Measurements from ENCODE around the gene DNAJC1.
A peak's percentile ranks its signal among the peaks of the same experiment; 100 is the strongest.

Gene DNAJC1

GRCh38 chr10:21756707-21757106 is 246.8 kb downstream of the DNAJC1 start:
- DNase-seq: no peak

GRCh38 chr10:21754410-21755011 is 249.0 kb downstream of the DNAJC1 start:
- no peak for DNase-seq

DNA sequence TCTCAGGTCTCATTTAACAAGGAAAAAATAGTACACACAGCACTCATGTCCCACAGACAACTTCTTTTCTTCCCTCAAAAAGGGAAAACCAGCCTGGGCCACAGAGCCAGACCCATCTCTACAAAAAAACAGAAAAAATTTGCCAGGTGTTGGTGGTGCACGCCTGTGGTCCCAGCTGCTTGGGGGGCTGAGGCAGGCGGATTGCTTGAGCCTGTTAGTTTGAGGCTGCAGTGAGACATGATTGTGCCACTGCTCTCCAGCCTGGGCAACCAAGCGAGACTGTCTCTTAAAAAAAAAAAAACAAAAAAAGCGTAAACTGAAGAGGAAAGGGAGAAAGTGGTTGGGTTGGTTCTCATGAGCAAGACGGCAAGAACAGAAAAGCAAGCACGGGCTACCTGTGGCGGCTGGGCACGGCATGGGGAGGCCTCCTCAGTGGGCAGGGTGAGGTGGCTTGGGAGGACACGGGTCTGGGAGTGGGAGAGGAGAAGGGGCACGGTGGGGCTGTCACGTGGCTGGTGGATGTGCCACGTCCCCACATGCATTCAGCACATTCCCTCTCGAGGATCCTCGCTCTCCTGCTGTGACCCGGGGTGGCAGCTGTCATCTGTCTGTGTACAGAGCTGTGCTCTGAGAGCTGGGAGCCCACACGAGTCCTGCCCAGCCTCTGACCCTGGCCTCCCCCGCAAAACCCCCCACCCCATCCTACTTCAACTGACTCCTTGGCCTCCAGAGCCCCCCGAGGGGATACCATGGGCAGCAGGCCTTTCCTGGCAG is 249.8 kb downstream of the DNAJC1 start:
- no peak for DNase-seq

DNA sequence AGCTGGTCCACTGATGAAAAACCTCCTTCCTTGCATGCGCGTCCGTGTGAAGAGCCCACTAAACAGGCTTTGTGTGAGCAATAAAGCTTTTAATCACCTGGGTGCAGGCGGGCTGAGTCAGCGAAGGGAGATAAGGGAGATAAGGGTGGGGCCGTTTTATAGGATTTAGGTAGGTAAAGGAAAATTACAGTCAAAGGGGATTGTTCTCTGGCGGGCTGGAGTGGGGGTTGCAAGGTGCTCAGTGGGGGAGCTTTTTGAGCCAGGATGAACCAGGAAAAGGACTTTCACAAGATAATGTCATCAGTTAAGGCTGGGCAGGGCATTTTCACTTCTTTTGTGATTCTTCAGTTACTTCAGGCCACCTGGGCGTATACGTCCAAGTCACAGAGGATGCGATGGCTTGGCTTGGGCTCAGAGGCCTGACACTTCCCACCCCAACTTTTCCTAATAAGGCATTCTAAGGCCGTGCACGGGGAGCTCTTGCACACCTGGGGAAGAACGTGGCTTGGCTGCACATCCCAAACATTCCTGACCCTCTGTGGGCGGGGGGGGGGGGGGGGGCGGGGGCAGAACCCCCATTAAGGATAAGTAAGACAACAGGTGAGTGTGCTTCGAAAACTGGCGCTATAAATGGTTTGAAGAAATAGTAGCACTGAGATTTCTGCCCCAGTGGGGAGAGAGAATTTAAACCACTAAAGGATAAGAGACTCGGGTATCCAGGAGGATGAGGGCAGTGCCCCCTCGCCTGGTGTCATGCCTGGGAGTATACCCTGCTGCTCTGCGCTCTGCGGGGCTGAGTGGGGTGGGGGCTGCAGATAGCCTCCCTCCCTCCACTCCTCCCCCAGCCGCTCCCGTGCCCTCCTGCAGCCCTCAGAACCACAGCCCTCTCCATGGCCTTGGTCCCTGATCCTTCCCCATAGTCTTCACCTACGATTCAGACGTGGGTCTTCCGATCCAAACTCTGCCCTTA is 251.9 kb downstream of the DNAJC1 start:
- no peak for DNase-seq

DNA sequence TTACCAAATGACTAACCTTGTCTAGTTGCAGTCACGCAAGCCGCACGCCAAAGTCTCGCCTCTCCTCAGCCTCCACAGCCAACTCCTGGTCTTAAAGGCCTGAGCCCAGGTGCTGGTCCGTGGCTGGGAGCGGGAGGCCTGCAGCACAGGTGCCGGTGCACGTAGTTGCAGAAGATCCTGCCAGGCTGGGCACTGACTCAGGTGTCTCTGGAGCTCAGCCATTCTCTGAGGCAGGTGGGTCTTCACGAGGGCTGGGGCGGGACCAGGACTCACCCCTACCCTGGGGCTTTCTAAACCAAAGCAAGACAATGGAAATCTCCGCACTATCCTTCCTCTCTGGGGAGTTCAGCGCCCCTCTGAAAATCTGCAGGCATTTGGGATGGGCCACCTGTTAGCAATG is 253.1 kb downstream of the DNAJC1 start:
- DNase-seq: no peak

DNA sequence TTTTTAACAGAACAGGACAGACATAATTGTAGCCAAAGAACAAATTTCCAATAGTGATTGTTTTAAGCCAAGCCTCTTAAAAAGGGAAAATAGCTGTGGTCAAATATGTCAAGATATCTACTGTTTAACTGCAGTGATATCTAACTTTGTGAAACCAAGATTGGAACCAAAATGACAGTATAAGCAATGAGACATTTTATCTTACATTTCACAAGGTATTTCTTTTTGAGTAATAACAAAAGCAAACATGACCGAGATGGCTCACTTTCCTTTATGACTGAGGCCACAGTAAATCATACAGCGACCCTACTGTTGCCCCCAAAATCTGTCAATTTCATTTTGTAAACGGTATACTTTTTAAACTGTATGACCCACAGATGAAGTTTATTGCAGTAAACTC is 253.7 kb downstream of the DNAJC1 start:
- DNase-seq: no peak

- DNase-seq: no peak
These were observed 255.7 kb downstream of the DNAJC1 start for GRCh38 chr10:21747809-21748208.

DNA sequence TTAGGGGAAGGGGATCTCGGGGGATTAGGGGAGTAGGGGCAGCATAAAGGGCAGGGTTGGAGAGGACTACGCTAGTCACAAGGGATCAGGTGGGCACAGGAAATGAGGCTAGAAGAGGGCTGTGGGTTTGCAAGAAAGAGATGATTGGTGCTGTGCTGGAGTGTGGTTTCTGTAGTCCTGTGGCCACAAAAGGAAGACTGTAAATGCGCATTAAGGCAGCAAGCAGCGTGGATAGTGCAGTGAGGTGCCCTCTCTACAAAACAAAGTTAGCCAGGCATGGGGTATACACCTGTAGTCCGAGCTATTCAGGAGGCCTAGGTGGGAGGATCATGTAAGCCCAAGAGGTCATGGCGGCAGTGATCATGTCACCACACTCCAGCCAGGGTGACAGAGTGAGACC is 257.4 kb downstream of the DNAJC1 start:
- no peak for DNase-seq

DNA sequence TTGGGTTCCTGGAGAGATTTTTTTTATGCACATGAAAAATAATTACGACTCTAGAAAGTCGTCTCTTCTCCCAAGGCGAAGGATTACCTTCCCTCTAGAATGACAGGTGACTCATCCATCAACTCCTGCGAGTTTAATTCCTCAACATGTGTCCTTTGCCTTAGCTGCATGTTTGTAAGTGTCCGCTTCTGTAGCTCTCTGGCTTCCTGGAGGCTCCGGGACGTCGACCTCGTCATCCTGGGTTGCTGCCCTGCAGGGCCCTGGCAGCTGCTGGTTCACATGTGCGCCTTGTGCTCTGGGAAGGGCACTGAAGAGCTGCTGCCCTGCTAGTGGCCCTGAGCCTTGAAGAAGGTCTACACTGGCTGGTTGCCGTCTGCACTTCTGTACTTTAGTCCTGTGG is 259.3 kb downstream of the DNAJC1 start:
- DNase-seq: no peak

DNA sequence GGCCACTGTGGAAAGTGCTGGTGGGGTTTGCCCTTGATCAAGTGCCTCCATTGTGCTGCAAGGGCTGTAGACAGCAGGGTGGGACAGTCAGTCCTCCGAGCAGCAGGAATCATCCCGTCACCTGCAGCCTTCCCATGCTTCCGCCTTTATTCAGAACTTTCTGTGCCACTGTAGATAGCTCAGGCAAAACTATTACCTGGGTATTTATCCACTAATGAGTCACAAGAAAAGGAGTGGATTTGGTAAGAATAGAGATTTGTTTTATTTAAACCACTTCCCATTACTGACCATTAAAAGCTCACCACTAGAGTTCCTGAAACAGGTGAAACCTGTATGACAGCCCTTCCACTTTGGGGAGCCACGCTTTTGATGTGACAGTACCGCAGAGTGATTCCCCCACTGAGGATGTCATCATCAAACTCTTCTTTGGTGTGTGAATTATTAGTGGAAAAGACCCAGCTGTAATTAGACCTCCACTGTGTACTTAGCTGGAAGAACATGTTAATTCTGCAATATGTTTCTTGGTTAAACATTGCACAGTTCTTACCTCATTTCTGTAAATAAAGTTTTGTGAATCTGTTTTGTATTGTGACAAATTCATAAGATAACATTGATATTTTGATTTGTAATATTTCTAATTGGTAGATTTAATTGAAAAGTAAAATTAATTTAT is 260.7 kb downstream of the DNAJC1 start:
- DNase-seq: no peak

DNA sequence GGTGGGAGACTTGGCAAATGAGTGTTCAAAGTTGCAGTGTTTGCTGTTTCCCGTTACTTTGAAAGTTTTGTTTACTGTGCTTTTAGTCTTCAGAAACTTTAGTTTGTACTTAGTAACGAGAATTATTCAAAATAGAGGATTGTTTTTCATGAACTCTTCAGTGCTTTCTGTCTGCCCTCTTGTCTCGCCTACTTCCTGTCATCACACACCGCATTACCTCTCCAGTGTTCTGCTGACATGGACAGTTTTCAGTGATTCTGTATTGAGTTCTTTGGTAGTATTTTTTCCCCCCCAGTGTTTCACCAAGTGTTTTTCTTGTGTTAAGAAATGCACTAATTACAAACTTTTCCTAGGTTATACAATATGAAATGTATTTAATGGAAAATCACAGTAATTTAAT is 262.5 kb downstream of the DNAJC1 start:
- no peak for DNase-seq

- no peak for DNase-seq
These were observed 266.4 kb downstream of the DNAJC1 start for GRCh38 chr10:21737106-21737505.

DNA sequence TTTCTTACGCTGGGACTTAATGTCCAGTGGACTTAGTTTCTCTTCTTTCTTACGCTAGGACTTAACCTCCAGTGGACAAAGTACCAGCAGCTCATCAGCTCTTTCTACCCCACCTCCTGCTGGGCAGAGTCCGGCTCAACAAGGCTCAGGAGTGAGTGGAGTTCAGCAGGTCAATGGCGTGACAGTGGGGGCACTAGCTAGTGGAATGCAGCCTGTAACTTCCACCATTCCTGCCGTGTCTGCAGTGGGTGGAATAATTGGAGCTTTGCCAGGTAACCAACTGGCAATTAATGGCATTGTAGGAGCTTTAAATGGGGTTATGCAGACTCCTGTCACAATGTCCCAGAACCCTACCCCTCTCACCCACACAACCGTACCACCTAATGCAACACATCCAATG is 269.8 kb downstream of the DNAJC1 start:
- DNase-seq: no peak

DNA sequence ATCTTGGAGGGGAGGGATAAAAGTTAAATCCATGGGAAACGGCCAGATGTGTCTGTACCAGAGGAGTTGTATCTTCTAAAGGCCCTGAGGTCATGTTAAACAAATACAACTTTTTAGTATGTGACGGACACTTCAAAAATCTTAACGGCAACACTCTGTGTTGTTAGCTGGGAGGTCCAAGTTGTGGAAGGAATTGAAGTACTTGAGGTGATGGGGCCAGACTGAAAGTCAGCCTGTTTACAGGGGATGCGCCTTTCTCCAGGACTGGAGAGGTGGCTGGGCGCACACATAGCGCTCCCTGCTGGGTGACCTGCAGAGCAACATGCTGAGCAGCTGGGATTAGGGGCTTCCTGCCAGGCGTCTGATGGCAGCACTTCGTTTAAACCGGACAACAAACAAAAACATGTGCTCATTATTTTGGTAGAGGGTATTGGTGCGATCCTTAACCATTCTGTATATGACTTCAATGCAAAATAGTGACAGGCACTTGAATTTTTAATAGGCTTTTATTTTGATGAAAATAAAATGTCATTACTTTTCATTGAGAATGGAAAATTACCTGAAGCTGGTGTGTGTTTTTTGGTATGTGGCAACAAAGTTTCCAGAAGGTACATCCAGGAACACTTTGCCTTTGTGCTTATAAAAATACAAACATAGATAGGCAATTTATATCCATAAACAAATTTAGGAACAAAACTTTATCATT is 271.3 kb downstream of the DNAJC1 start:
- DNase-seq: no peak

DNA sequence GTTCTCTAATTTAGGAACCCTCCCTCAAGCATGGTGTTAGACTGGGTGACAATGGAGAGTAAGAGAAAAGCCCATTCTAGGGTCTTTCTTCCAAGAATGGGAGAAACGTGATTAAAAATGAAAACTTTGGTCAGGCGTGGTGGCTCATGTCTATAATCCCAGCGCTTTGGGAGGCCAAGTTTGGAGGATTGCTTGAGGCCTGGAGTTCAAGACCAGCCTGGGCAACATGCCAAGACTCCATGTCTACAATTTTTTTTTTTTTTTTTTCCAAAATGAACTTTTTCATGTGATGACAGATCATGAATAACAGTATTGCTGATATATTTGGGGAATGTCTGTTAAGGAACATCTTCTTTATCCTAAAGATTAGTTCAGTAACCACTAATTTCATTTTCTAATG is 274.9 kb downstream of the DNAJC1 start:
- no peak for DNase-seq

GRCh38 chr10:21727452-21728168 is 275.9 kb downstream of the DNAJC1 start:
- DNase-seq: no peak

DNA sequence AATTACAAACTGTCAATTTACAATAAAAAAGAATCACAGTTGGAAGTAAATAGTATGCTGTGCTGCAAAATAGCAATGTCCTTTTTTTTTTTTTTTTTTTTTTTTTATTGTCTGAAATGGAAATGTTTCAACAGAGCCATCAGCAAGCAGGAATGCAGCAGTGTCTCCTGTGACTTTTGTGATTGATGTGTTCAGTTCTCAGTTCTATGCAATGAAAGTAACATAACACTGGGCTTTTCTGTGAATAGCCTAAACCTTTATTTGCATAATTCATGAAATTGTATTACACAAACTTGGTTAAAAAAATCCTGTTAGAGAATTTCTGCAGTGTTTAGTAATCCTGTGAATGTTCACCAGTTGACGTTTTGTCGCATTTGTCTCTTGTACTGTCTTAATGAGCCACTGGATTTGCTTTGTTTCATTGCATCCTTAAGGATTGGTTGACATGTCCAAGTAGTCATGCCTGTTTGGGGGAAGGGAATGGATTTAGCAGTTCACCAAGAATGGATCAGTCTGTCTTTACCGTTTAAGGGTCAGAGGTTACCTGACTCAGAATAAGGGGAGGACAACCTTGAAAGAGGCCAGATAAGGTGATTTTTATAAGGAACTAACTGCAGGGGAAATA is 276.8 kb downstream of the DNAJC1 start:
- no peak for DNase-seq

- peak; percentile 42 for DNase-seq
These were observed 278.7 kb downstream of the DNAJC1 start for GRCh38 chr10:21724687-21725367.

DNA sequence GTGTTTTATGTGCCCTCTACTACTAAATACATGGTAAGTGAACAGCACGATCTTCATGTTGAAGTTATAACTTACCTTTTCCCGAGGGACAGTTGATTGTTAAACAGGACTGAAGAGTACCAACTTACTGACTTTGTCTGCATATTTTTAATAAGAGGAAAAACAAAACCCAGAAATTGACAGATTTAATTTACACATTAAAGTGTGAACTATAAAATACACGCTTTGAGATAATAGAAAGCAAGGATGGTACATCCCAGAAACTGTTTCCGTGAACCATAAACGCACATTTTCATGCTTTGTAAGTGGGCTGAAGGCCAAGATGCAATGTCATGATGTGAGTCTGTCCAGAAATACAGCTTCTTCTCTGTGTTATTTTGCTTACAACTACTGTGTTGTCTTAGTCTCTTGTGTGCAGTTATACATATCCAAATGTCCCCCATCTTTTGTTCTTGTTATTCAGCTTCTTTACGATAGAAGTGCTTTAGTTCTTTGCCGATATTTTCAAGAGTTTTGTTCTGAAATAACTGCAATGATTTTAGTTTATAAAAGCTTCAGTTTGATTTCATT is 279.4 kb downstream of the DNAJC1 start:
- DNase-seq: no peak

GRCh38 chr10:21722209-21722608 is 281.3 kb downstream of the DNAJC1 start:
- DNase-seq: no peak

All from GOT3 (cell line).